ENCODE measurements around the gene OR6C2. TPM values are rescaled to one million over a fixed set of nuclear protein-coding genes. Genes with fewer than 3 reads are reported as not detected.

The OR6C2 gene
- total RNA-seq, 1 experiment from 2014 or later = not detected

DNA sequence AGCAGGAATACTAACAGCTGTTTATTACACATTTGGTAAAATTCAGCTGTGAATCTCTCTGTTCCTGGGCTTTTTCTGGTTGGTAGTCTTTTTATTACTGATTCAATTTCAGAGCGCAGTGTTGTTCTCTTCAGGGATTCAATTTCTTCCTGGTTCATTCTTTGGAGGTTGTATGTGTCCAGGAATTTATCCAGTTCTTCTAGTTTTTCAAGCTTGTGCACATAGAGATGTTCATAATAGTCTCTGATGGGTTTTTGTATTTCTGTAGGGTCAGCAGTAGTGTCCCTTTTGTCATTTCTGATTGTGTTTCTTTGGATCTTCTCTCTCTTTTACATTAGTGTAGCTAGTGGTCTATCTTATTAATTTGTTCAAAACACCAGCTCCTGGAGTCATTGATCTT lies 26.9 kb upstream of the OR6C2 start:
- H3K9me3 ChIP-seq = peaks cover 3% of the 10 kb centered on the region; the same call in 1 of the 2 replicates
- no peaks in the 10 kb centered on the region for H3K27me3 Mint-ChIP-seq (ENCODE audit: insufficient read depth, unreplicated experiment)
- H3K4me1 Mint-ChIP-seq (ENCODE audit: low read depth, unreplicated experiment) = no peaks in the 10 kb centered on the region
- no peaks in the 10 kb centered on the region for H3K36me3 Mint-ChIP-seq (ENCODE audit: insufficient read depth, unreplicated experiment)
- H3K9me3 Mint-ChIP-seq (ENCODE audit: unreplicated experiment) = no peaks in the 10 kb centered on the region
- H3K4me1 ChIP-seq = no peaks in the 10 kb centered on the region
- ChIA-PET CTCF (no interaction called here), POLR2A (no interaction called here)
- no peak overlapping the region for H3K4me3 Mint-ChIP-seq (ENCODE audit: unreplicated experiment)
- BruUV-seq (replicated peaks) = no TSS peak
- no peaks in the 10 kb centered on the region for H3K36me3 ChIP-seq (ENCODE audit: control insufficient read depth, insufficient read depth, low read length)
- intact Hi-C loops (cut with micrococcal nuclease; ENCODE audit: unreplicated experiment) = no loop called here
- no peak overlapping the region for H3K4me3 ChIP-seq (ENCODE audit: low read depth, low read length)
- DNase-seq = no peak
- TF ChIP-seq, protein P1, sequence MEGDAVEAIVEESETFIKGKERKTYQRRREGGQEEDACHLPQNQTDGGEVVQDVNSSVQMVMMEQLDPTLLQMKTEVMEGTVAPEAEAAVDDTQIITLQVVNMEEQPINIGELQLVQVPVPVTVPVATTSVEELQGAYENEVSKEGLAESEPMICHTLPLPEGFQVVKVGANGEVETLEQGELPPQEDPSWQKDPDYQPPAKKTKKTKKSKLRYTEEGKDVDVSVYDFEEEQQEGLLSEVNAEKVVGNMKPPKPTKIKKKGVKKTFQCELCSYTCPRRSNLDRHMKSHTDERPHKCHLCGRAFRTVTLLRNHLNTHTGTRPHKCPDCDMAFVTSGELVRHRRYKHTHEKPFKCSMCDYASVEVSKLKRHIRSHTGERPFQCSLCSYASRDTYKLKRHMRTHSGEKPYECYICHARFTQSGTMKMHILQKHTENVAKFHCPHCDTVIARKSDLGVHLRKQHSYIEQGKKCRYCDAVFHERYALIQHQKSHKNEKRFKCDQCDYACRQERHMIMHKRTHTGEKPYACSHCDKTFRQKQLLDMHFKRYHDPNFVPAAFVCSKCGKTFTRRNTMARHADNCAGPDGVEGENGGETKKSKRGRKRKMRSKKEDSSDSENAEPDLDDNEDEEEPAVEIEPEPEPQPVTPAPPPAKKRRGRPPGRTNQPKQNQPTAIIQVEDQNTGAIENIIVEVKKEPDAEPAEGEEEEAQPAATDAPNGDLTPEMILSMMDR (IDR thresholded peaks at IDR 0.05; ENCODE audit: insufficient read depth in 1 of 2, low read depth in 1 of 2, low read length in 1 of 2, severe bottlenecking in 1 of 2, unreplicated experiment in 1 of 2) = no peak
- no peaks in the 10 kb centered on the region for H3K27me3 ChIP-seq (replicated peaks; ENCODE audit: control insufficient read depth, insufficient read depth, low read length)
- H3K27ac Mint-ChIP-seq (ENCODE audit: unreplicated experiment) = no peak overlapping the region

DNA sequence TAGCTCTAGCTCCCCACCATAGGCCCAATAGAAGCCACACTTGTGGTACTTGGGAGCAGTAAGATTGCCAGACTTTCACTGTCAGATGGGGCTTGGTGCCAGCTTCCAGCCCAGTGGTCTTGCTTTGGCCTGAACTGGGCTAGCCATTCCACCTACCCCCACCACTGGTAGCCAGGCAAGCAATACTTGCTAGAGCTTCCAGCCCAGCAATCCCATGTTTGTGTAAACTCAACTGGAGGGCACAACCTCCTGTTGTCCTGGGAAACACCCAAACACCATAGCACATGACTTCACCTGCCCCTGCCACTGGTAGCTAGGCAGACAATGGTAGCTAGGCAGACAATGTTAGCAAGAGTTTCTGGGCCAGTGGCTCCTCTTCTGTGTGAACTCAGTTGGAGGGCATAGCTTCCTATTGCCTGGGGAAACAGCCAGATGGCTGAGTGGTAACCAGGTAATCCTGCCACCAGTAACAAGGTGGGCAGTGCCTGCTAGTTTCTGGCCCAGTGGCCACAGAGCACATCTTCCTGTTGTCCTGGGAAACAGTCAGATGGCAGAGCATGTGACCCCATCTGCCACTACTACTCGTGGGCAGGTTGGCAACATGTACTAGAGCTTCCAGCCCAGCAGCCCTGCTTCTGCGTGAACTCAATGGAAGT lies 23.4 kb upstream of the OR6C2 start:
- Histone ChIP-seq H3K4me1 (no peaks in the 10 kb centered on the region), H3K9me3 (peaks cover 3% of the 10 kb centered on the region; the same call in 1 of the 2 replicates), H3K27me3 (replicated peaks; ENCODE audit: control insufficient read depth, insufficient read depth, low read length) (no peaks in the 10 kb centered on the region), H3K4me3 (ENCODE audit: low read depth, low read length) (no peak overlapping the region), H3K36me3 (ENCODE audit: control insufficient read depth, insufficient read depth, low read length) (no peaks in the 10 kb centered on the region)
- Mint-ChIP-seq H3K27me3 (ENCODE audit: insufficient read depth, unreplicated experiment) (no peaks in the 10 kb centered on the region), H3K27ac (ENCODE audit: unreplicated experiment) (no peak overlapping the region), H3K36me3 (ENCODE audit: insufficient read depth, unreplicated experiment) (no peaks in the 10 kb centered on the region), H3K4me1 (ENCODE audit: low read depth, unreplicated experiment) (no peaks in the 10 kb centered on the region), H3K9me3 (ENCODE audit: unreplicated experiment) (no peaks in the 10 kb centered on the region), H3K4me3 (ENCODE audit: unreplicated experiment) (no peak overlapping the region)
- no peak for DNase-seq
- TF ChIP-seq, protein P1 (IDR thresholded peaks at IDR 0.05; ENCODE audit: insufficient read depth in 1 of 2, low read depth in 1 of 2, low read length in 1 of 2, severe bottlenecking in 1 of 2, unreplicated experiment in 1 of 2) = no peak
- no TSS peak for BruUV-seq (replicated peaks)
- POLR2A ChIA-PET = no interaction called here
- CTCF ChIA-PET = no interaction called here
- intact Hi-C loops (cut with micrococcal nuclease; ENCODE audit: unreplicated experiment) = no loop called here

DNA sequence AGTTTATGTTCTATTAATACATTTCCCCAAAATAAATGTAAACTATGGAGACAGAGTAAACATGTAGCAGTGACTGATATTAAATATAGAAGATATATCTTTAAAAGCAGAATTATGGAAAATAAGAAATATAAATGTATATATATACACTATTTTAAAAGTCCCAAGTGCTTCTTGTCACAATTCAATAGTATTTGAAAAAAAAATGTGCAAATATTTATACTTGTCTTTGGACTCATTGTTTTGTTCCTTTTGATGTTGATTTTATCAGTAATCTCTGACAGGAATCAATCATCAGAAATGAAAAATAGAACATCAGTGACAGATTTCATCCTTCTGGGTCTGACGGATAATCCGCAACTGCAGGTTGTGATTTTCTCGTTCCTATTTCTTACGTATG lies 17.9 kb upstream of the OR6C2 start, which contains the start of gene OR6C76:
OR6C76 (plus strand) TSS at position 301 of the 400 bp plus-strand sequence; CDS start at position 301, 0 bp downstream.
- Mint-ChIP-seq H3K4me3 (ENCODE audit: unreplicated experiment) (no peak within 1 kb of the TSS), H3K27me3 (ENCODE audit: insufficient read depth, unreplicated experiment) (no peaks in the 10 kb centered on the region), H3K4me1 (ENCODE audit: low read depth, unreplicated experiment) (no peaks in the 10 kb centered on the region), H3K36me3 (ENCODE audit: insufficient read depth, unreplicated experiment) (no peaks in the 10 kb centered on the region), H3K9me3 (ENCODE audit: unreplicated experiment) (peaks cover 1% of the 10 kb centered on the region), H3K27ac (ENCODE audit: unreplicated experiment) (no peak within 1 kb of the TSS)
- ChIA-PET POLR2A (no interaction called here), CTCF (no interaction called here)
- no peaks in the 10 kb centered on the region for H3K27me3 ChIP-seq (replicated peaks; ENCODE audit: control insufficient read depth, insufficient read depth, low read length)
- no peak within 1 kb of the TSS for H3K4me3 ChIP-seq (ENCODE audit: low read depth, low read length)
- TF ChIP-seq, protein P1 (IDR thresholded peaks at IDR 0.05; ENCODE audit: insufficient read depth in 1 of 2, low read depth in 1 of 2, low read length in 1 of 2, severe bottlenecking in 1 of 2, unreplicated experiment in 1 of 2) = no peak
- no peaks in the 10 kb centered on the region for H3K36me3 ChIP-seq (ENCODE audit: control insufficient read depth, insufficient read depth, low read length)
- BruUV-seq (replicated peaks) = no TSS peak
- no peaks in the 10 kb centered on the region for H3K9me3 ChIP-seq
- H3K4me1 ChIP-seq = no peaks in the 10 kb centered on the region
- no peak for DNase-seq
- intact Hi-C loops (cut with micrococcal nuclease; ENCODE audit: unreplicated experiment) = no loop called here
